GM18517 (cell line): ENCODE results near the gene VSTM1.

ENCODE experiments used
- ATAC-seq: cut with Tn5 transposase; IDR thresholded peaks from one replicate; pipeline ENCODE4 v1.9.1; 2021; ENCODE audit warnings: mild to moderate bottlenecking, moderate library complexity; ENCODE audit not compliant: unreplicated experiment

The VSTM1 gene

DNA sequence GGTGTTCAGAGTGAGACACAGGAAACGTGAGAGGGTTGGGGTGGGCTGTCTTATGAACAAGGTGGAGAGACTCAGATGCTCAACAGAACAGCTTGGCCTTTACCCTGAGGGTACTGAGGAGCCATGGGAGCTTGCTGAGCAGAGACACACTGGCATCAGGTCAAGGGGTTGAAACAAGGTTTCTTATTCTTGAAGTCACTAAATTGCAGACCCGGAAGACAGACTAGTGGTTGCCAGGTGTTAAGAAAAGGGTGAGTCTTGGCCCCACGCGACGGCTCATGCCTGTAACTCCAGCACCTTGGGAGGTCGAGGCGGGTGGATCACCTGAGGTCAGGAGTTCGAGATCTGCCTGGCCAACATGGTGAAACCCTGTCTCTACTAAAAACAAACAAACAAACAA, 49.8 kb downstream of the VSTM1 start:
- ATAC-seq = no peak

GRCh38 chr19:54011507-54012211, 52.0 kb downstream of the VSTM1 start:
- no peak for ATAC-seq

DNA sequence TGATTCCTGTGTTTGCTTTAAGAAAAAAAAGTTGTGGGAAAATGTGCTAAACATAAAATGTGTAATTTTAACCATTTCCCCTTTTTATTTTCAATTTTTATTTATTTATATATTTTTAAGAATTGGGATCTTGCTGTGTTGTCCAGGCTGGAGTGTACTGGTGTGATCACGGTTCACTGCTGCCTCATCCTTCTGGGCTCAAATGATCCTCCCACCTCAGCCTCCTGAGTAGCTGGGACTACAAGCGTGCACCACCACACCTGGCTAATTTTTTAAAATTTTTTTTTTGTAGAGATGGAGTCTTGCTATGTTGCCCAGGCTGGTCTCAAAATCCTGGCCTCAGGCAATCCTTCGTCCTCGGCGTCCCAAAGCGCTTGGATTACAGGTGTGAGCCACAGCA, 53.2 kb downstream of the VSTM1 start:
- ATAC-seq = no peak

DNA sequence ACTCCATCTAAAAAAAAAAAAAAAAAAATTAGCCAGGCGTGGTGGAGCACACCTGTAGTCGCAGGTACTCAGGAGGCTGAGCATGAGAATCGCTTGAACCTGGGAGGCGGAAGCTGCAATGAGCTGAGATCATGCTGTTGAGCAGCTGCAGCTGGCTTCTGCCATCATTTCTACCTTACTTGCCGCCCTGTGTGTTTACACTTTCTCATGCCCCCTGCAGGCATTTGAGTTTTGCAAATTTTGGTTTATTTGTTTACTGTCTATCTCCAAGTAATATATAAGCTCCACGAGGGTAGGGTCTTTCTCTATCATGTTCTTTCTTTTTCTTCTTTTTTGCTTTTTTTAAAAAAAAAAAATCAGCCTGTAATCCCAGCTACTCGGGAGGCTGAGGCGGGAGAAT, 54.3 kb downstream of the VSTM1 start:
- ATAC-seq = no peak

GRCh38 chr19:54002495-54003315, 61.0 kb downstream of the VSTM1 start:
- no peak for ATAC-seq

DNA sequence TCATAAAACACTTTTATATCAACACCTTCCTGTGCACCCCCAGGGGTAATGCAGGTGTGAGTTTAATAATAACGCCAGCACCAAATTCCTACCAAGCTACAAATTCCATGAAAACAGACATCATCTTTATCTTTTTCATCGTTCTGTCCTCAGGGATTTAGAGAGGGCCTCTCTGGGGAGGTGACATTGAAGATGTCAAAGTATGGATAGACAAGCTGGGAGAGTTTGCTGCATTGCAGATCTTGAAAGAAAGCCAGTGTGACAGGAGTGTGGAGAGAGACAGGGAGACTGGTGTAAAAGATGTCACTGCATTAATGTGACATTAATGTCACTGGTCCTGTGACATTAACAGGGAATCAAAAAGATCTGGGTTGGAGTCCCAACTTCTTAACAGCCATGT, 62.2 kb downstream of the VSTM1 start:
- ATAC-seq = no peak

DNA sequence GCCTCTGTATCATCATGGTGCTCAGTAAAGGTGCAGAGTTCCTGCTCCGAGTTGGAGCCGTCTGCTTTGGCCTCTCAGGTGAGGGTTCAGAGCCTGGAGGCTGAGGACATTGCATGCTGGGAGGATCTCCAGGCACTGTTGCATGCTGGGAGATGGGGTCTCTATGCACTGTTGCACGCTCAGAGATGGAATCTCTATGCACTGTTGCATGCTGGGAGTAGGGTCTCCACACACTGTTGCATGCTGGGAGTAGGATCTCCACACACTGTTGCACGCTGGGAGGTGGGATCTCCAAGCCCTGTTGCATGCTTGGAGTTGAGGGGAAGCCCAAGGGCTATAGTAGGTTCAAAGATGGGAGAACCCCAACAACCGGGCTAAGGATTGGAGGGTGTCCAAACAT, 64.0 kb downstream of the VSTM1 start:
- no peak for ATAC-seq

DNA sequence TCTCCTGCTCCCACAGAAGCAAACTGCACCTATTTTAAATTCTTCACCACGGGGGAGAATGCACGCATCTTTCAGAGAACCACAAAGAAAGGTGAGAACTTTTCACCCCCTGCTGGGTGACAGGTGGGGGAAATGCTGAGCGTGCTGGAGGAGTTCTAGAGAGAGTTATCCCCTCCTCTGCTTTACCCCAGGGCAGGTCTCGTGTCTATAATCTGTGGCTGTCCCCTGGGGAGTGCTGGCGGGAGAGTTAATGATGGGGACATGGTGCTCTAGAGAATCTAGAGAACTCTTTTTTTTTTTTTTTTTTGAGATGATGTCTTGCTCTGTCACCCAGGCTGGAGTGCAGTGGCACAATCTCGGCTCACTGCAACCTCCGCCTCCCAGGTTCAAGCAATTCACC, 65.5 kb downstream of the VSTM1 start:
- ATAC-seq = no peak

GRCh38 chr19:53994811-53995210, 68.9 kb downstream of the VSTM1 start:
- ATAC-seq = no peak

DNA sequence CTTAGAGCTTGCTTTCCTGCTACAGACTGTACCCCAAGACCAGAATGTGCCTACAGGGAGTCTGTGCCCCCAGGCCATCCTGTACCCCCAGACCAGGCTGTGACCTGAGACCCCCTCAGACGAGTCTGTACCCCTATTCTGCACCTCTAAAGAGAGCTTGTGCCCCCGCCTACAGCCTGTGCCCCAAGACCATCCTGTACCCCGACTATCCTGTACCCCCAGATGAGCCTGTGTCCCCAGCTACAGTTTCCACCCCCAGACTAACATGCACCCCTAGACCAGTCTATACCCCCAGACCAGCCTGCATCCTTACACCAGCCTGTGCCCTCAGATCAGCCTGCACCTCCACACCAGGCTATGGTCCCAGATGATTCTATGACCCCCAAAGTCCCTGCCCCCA, 70.2 kb downstream of the VSTM1 start:
- ATAC-seq = no peak

DNA sequence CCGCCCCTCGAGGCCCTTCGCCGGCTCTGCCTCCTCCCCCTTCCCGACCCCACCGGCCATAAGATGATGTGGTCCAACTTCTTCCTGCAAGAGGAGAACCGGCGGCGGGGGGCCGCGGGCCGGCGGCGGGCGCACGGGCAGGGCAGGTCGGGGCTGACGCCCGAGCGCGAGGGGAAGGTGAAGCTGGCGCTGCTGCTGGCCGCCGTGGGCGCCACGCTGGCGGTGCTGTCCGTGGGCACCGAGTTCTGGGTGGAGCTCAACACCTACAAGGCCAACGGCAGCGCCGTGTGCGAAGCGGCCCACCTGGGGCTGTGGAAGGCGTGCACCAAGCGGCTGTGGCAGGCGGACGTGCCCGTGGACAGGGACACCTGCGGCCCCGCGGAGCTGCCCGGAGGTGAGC, 70.9 kb downstream of the VSTM1 start:
- no peak for ATAC-seq

DNA sequence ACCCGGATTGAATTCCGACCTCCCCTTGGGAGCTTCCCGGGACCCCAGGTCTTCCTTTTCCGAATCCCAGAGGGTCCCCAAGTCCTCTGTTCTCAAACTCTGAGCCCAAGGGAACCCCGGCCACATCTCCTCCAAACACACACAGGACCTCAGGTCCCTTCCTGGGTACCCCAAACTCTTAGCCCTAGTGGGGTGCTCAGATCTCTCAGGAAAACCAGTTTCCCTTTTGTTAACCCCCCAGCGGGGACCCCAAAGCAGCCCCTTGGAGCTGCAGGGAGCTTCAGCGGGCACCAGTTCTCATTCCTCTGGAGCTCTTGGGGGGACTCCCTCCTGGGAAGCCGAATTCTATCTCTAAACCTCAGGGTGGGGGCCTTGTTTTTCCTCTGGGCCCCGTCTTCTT, 71.5 kb downstream of the VSTM1 start:
- ATAC-seq = no peak

GRCh38 chr19:53991224-53992113, 72.2 kb downstream of the VSTM1 start, which contains the start of gene CACNG6:
Gene CACNG6, plus strand, starts transcription at chr19:53991637. Its CDS starts 1,241 bp downstream, at chr19:53992878.
- ATAC-seq = no peak
